Immature natural killer cell (primary cell): ENCODE results near the gene PHACTR2. TPM values are rescaled to one million over a fixed set of nuclear protein-coding genes. Genes with fewer than 3 reads are reported as not detected.
A peak's percentile ranks its signal among the peaks of the same experiment; 100 is the strongest.
"Not testable (repeated sequence)": the region's sequence is repeated elsewhere in the genome, so short reads cannot be mapped to it uniquely, and the experiment has no call there.

Experiments used
- DNase-seq, 3 donors: peaks; one replicate each; pipeline ENCODE4 v3.0.0; 2022; ENCODE audit warnings: mixed read lengths in 1 of 3
- H3K27ac Mint-ChIP-seq, 6 donors: one replicate each; pipeline ENCODE4 v1.8.0; 2020; ENCODE audit warnings: mixed read lengths in 6 of 6, mild to moderate bottlenecking in 5 of 6, inconsistent platforms in 4 of 6, moderate library complexity in 3 of 6
- H3K27me3 Mint-ChIP-seq, 3 donors: one replicate each; pipeline ENCODE4 v1.8.0; 2020 to 2021; ENCODE audit warnings: low read depth in 3 of 3, mild to moderate bottlenecking in 3 of 3, mixed read lengths in 3 of 3, moderate library complexity in 3 of 3, inconsistent platforms in 1 of 3
- H3K36me3 Mint-ChIP-seq, 3 donors: one replicate each; pipeline ENCODE4 v1.8.0; 2020; ENCODE audit warnings: mixed read lengths in 3 of 3, inconsistent platforms in 2 of 3, mild to moderate bottlenecking in 2 of 3
- H3K4me1 Mint-ChIP-seq, 2 donors: one replicate each; pipeline ENCODE4 v1.8.0; 2020; ENCODE audit warnings: inconsistent platforms in 2 of 2, mild to moderate bottlenecking in 2 of 2, mixed read lengths in 2 of 2, moderate library complexity in 1 of 2
- H3K4me3 Mint-ChIP-seq, 5 donors: one replicate each; pipeline ENCODE4 v1.8.0; 2020; ENCODE audit warnings: mild to moderate bottlenecking in 5 of 5, mixed read lengths in 5 of 5, inconsistent platforms in 3 of 5, moderate library complexity in 3 of 5
- H3K9me3 Mint-ChIP-seq, 6 donors: one replicate each; pipeline ENCODE4 v1.8.0; 2020; ENCODE audit warnings: mild to moderate bottlenecking in 6 of 6, mixed read lengths in 6 of 6, inconsistent platforms in 4 of 6, moderate library complexity in 3 of 6
- polyA plus RNA-seq, 3 donors: library from polyadenylated mRNA; unstranded; fragments of 300-500 nt; fragmentation: Illumina TruSeq; gene quantifications; one replicate each; pipeline ENCODE4 v1.2.3, GENCODE V29; 2021

Gene PHACTR2
- polyA plus RNA-seq, 3 donors from 2014 or later: 3.5 to 16.5 (median 9.4) TPM

- H3K4me3 Mint-ChIP-seq: peak overlapping the region; percentile 91 to 96 (median 94)
- peaks cover 20 to 38% of the 10 kb centered on the region in 2 donors for H3K4me1 Mint-ChIP-seq
- H3K36me3 Mint-ChIP-seq: peaks cover 6 to 16% (median 9%) of the 10 kb centered on the region in 3 donors
- peaks cover 0 to 16% (median 15%) of the 10 kb centered on the region in 3 donors for H3K27me3 Mint-ChIP-seq
- H3K27ac Mint-ChIP-seq: peak overlapping the region; percentile 95 to 98 (median 96)
- no peaks in the 10 kb centered on the region for H3K9me3 Mint-ChIP-seq
- DNase-seq: no peak
Observed at GRCh38 chr6:143842461-143842901, 164.7 kb downstream of the PHACTR2 start.

- Mint-ChIP-seq H3K36me3 (peaks cover 9 to 20% (median 11%) of the 10 kb centered on the region in 3 donors), H3K9me3 (no peaks in the 10 kb centered on the region), H3K27ac (peak within 1 kb of the TSS; percentile 95 to 98 (median 96)), H3K4me3 (peak within 1 kb of the TSS; percentile 91 to 96 (median 94)), H3K4me1 (peaks cover 20 to 38% of the 10 kb centered on the region in 2 donors), H3K27me3 (peaks cover 0 to 16% (median 15%) of the 10 kb centered on the region in 3 donors)
- DNase-seq: peak; percentile 92
Observed at GRCh38 chr6:143842902-143843676, 165.3 kb downstream of the PHACTR2 start, which contains the start of gene LTV1. Gene LTV1 (plus strand): TSS chr6:143843338. CDS start chr6:143843478, 140 bp downstream.

- Mint-ChIP-seq H3K4me3 (peak overlapping the region; percentile 91 to 96 (median 94)), H3K9me3 (no peaks in the 10 kb centered on the region), H3K27ac (peak overlapping the region; percentile 95 to 98 (median 96)), H3K36me3 (peaks cover 12 to 24% (median 15%) of the 10 kb centered on the region in 3 donors), H3K4me1 (peaks cover 20 to 42% of the 10 kb centered on the region in 2 donors), H3K27me3 (peaks cover 0 to 17% (median 15%) of the 10 kb centered on the region in 3 donors)
- DNase-seq: no peak
Observed at GRCh38 chr6:143843677-143843999, 165.9 kb downstream of the PHACTR2 start.

GRCh38 chr6:143844006-143844405 lies 166.2 kb downstream of the PHACTR2 start:
- Mint-ChIP-seq H3K36me3 (peaks cover 16 to 28% (median 17%) of the 10 kb centered on the region in 3 donors), H3K4me1 (peaks cover 20 to 42% of the 10 kb centered on the region in 2 donors), H3K27me3 (peaks cover 0 to 17% (median 15%) of the 10 kb centered on the region in 3 donors), H3K27ac (peak overlapping the region; percentile 95 to 98 (median 96)), H3K4me3 (peak overlapping the region; percentile 91 to 96 (median 94)), H3K9me3 (no peaks in the 10 kb centered on the region)
- DNase-seq: peak in 1 of 3 donors; percentile 19

DNA sequence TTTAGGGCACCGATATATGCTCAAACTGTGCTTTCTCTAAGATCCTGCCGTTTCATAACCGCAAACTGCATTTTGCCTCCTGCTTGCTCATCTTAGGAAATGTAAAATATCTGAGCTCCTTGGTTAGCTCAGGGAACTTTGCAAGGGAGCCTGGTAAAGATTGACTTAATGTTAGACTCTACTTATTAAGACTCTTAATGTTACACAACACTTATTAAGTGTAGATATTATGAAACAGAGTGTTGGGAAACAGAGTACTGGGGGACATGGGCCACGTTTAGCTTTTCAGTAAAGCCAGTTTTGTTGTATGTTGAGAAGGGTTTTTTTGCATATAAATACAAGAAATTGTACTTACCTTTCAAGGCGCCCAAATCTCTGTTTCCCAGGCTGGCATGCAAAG lies 167.3 kb downstream of the PHACTR2 start:
- Mint-ChIP-seq H3K27ac (no peak overlapping the region), H3K4me1 (peaks cover 20 to 42% of the 10 kb centered on the region in 2 donors), H3K4me3 (peak overlapping the region in 2 of 5 donors; percentile 35 to 51), H3K9me3 (no peaks in the 10 kb centered on the region), H3K36me3 (peaks cover 22 to 36% (median 25%) of the 10 kb centered on the region in 3 donors), H3K27me3 (peaks cover 0 to 17% (median 13%) of the 10 kb centered on the region in 3 donors)
- no peak for DNase-seq

GRCh38 chr6:143851706-143852105 lies 173.9 kb downstream of the PHACTR2 start:
- not testable (repeated sequence) for H3K27me3 Mint-ChIP-seq, H3K4me3 Mint-ChIP-seq, H3K27ac Mint-ChIP-seq, DNase-seq, H3K9me3 Mint-ChIP-seq
- Mint-ChIP-seq H3K4me1 (peaks cover 26 to 40% of the 10 kb centered on the region in 2 donors), H3K36me3 (peaks cover 78 to 88% (median 79%) of the 10 kb centered on the region in 3 donors)

GRCh38 chr6:143855057-143855456 lies 177.3 kb downstream of the PHACTR2 start:
- not testable (repeated sequence) for DNase-seq, H3K4me3 Mint-ChIP-seq, H3K9me3 Mint-ChIP-seq, H3K27ac Mint-ChIP-seq, H3K27me3 Mint-ChIP-seq
- peaks cover 26 to 34% of the 10 kb centered on the region in 2 donors for H3K4me1 Mint-ChIP-seq
- peaks cover 82 to 93% (median 85%) of the 10 kb centered on the region in 3 donors for H3K36me3 Mint-ChIP-seq

DNA sequence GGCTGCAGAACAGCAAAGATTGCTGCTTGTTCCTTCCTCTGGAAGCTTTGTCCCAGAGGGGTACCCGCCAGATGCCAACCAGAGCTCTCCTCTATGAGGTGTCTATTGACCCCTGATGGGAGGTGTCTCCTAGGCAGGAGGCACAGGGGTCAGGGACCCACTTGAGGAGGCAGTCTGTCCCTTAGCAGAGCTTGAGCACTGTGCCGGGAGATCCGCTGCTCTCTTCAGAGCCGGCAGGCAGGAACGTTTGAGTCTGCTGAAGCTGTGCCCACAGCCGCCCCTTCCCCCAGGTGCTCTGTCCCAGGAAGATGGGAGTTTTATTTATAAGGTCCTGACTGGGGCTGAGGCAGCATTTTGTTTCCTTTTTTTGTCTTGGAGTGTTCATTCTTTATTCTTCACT lies 179.0 kb downstream of the PHACTR2 start:
- H3K27me3 Mint-ChIP-seq, H3K27ac Mint-ChIP-seq, H3K9me3 Mint-ChIP-seq, H3K4me3 Mint-ChIP-seq, DNase-seq: not testable (repeated sequence)
- Mint-ChIP-seq H3K36me3 (peaks cover 72 to 87% (median 74%) of the 10 kb centered on the region in 3 donors), H3K4me1 (peaks cover 25 to 34% of the 10 kb centered on the region in 2 donors)

GRCh38 chr6:143857651-143858050 lies 179.9 kb downstream of the PHACTR2 start:
- H3K27ac Mint-ChIP-seq: no peak overlapping the region
- peaks cover 63 to 81% (median 65%) of the 10 kb centered on the region in 3 donors for H3K36me3 Mint-ChIP-seq

DNA sequence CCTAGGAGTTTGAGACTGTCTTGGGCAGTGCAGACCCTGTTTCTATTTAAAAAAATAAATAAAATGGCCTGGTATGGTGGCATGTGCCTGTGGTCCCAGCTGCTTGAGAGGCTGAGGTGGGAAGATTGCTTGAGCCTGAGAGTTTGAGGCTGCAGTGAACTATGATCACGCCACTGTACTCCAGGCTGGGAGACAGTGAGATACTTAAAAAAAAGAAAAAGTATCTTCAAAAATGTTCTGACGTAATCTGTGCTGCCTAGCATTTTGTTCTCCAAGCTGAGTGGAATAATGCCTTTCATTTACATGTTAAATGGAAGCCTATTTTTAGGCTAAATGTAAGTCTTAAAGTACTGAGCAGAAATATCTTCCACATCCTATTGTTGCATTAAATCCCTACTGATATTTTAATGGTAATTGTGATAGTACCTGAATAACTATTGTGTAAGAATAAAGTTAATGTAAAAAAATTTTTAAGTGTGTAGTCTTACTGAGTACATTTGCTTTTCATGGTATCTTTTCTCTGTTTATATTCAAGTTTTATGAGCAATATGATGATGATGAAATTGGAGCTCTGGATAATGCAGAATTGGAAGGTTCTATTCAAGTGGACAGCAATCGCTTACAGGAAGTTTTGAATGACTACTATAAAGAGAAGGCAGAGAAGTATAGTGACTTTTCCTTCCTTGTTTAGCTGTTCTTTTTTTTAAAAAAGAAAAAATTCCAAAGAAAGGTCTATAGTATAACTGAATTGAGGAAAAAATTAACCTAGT lies 182.3 kb downstream of the PHACTR2 start:
- Mint-ChIP-seq H3K36me3 (peaks cover 46 to 76% (median 57%) of the 10 kb centered on the region in 3 donors), H3K4me3 (no peak overlapping the region), H3K4me1 (peaks cover 7 to 10% of the 10 kb centered on the region in 2 donors), H3K9me3 (peaks cover 0 to 2% (median 0%) of the 10 kb centered on the region in 6 donors), H3K27ac (peak overlapping the region in 1 of 6 donors; percentile 70), H3K27me3 (peaks cover 0 to 1% (median 0%) of the 10 kb centered on the region in 3 donors)
- no peak for DNase-seq

More at GRCh38 chr6:143857651-143858050, 179.9 kb downstream of the PHACTR2 start:
- peaks cover 24 to 30% of the 10 kb centered on the region in 2 donors for H3K4me1 Mint-ChIP-seq
- no peak overlapping the region for H3K4me3 Mint-ChIP-seq
- H3K27me3 Mint-ChIP-seq: no peaks in the 10 kb centered on the region
- peaks cover 0 to 6% (median 0%) of the 10 kb centered on the region in 6 donors for H3K9me3 Mint-ChIP-seq
- no peak for DNase-seq

DNA sequence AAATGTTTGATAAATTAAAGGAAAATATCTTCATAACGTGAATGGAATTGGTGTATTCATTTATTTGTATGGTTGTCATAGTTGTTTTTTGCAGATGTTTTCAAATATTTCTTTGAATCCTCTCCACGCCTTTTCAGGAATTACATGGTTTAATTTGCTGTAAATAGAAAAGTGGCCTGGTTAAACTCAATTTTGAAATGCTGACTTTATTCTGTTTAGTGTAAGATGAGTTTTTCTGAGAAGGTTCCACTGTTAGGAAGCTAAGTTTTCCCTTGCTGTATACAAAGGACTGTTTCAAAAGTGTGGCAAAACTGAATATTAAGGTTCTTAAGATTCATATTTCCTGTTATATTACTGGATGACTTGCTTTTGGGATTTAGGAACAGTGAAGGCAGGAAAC lies 186.0 kb downstream of the PHACTR2 start:
- Mint-ChIP-seq H3K36me3 (peaks cover 30 to 63% (median 32%) of the 10 kb centered on the region in 3 donors), H3K9me3 (no peaks in the 10 kb centered on the region), H3K27ac (no peak overlapping the region), H3K4me3 (no peak overlapping the region), H3K4me1 (no peaks in the 10 kb centered on the region), H3K27me3 (peaks cover 0 to 1% (median 0%) of the 10 kb centered on the region in 3 donors)
- DNase-seq: no peak

- no peak within 1 kb of the TSS for H3K4me3 Mint-ChIP-seq
- DNase-seq: no peak
- H3K27ac Mint-ChIP-seq: peak within 1 kb of the TSS in 1 of 6 donors; percentile 39
- no peaks in the 10 kb centered on the region for H3K4me1 Mint-ChIP-seq
- no peaks in the 10 kb centered on the region for H3K9me3 Mint-ChIP-seq
- peaks cover 25 to 59% (median 27%) of the 10 kb centered on the region in 3 donors for H3K36me3 Mint-ChIP-seq
- peaks cover 0 to 1% (median 0%) of the 10 kb centered on the region in 3 donors for H3K27me3 Mint-ChIP-seq
Observed at GRCh38 chr6:143864234-143864633, 186.5 kb downstream of the PHACTR2 start, which contains the start of gene ZC2HC1B. Gene ZC2HC1B (plus strand): TSS chr6:143864474. CDS start chr6:143864540, 66 bp downstream.

DNA sequence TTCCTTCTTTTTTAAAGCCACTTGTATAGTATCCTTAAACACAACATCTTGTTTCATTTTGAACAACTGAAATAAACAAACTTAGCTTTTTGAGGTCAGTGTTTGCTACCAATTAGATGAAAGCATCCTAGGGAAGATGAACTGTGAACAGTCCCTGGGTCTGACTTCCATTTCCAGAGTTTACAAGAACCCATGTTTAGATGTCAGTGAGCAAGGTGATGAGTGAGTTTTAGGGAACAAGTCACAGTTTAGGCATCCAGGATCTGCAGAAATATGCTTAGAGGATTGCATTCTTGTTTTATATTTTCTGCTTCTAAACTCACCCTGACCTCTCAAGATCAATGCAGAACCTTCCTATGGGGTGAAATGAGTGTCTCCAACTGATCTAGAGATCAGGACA lies 189.5 kb downstream of the PHACTR2 start:
- no peak for DNase-seq
- Mint-ChIP-seq H3K27ac (no peak overlapping the region), H3K4me1 (peaks cover 0 to 5% of the 10 kb centered on the region in 2 donors), H3K36me3 (peaks cover 17 to 39% (median 20%) of the 10 kb centered on the region in 3 donors), H3K9me3 (no peaks in the 10 kb centered on the region), H3K27me3 (peaks cover 0 to 1% (median 0%) of the 10 kb centered on the region in 3 donors), H3K4me3 (no peak overlapping the region)
